Kidney (tissue), 14 donors: Measurements from ENCODE around the gene LSM12. TPM values are rescaled to one million over a fixed set of nuclear protein-coding genes. Genes with fewer than 3 reads are reported as not detected.

Experiments used
- DNase-seq, 5 donors: peaks; one replicate each; pipeline ENCODE4 v3.0.0-alpha.2; 2013 to 2020
- FAIRE-seq: peaks from 2 replicates; lab custom pipeline; 2012; peaks lifted over from hg19 to GRCh38; lab: Jason Lieb, UNC
- H3K27ac ChIP-seq, 2 donors: one replicate each; pipeline ENCODE4 v1.7.0; 2013; ENCODE audit warnings: low read depth in 2 of 2, low read length in 2 of 2, inconsistent platforms in 1 of 2
- H3K27me3 ChIP-seq: one replicate; pipeline ENCODE4 v1.7.1; 2013; ENCODE audit warnings: low read length, inconsistent platforms; ENCODE audit not compliant: control insufficient read depth, insufficient read depth
- H3K36me3 ChIP-seq, 3 donors: one replicate each; pipeline versions ENCODE4 v1.7.0 to v1.7.1; 2013; ENCODE audit warnings: low read length in 3 of 3, control low read depth in 1 of 3, inconsistent platforms in 1 of 3; ENCODE audit not compliant: insufficient read depth in 3 of 3, control insufficient read depth in 2 of 3
- H3K4me1 ChIP-seq, 3 donors: one replicate each; pipeline versions ENCODE4 v1.7.0 to v1.7.1; 2013; ENCODE audit warnings: low read length in 3 of 3, inconsistent platforms in 1 of 3, low read depth in 1 of 3; ENCODE audit not compliant: control insufficient read depth in 2 of 3, insufficient read depth in 2 of 3
- H3K4me3 ChIP-seq, 3 donors: one replicate each; pipeline versions ENCODE4 v1.7.0 to v1.8.1; 2013; ENCODE audit warnings: low read length in 3 of 3, control low read depth in 1 of 3, inconsistent platforms in 1 of 3
- H3K9ac ChIP-seq, 3 donors: one replicate each; pipeline versions ENCODE4 v1.7.0 to v1.7.1; 2013; ENCODE audit warnings: low read length in 3 of 3, control low read depth in 1 of 3, inconsistent platforms in 1 of 3
- H3K9me3 ChIP-seq, 3 donors: one replicate each; pipeline versions ENCODE4 v1.7.0 to v1.7.1; 2013; ENCODE audit warnings: low read length in 3 of 3, control low read depth in 1 of 3, inconsistent platforms in 1 of 3; ENCODE audit not compliant: control insufficient read depth in 2 of 3, insufficient read depth in 1 of 3
- intact Hi-C: fragments of 100-400 bp; cut with DNase I; formaldehyde crosslinking; loops from one replicate; pipeline ENCODE4 v1.11.1; 2022
- polyA plus RNA-seq: library from polyadenylated mRNA; stranded (reverse); fragments of 350-450 nt; fragmentation: Illumina TruSeq; extraction: RNeasy Lipid Tissue Mini Kit (QIAGEN cat#74804); gene quantifications from one replicate; pipeline ENCODE4 v1.2.3, GENCODE V29; 2014; ENCODE audit warnings: low read depth, low replicate concordance; ENCODE audit not compliant: insufficient read depth
- total RNA-seq: library from RNA; stranded (reverse); fragmentation: NEBNext Ultra II Directional; extraction: Animal tissue kit (Norgen Biotek cat#: 25700); gene quantifications from one replicate; pipeline ENCODE4 v1.2.1, GENCODE V29; 2021
- TF ChIP-seq, protein P1 (sequence below): IDR thresholded peaks from 3 replicates; pipeline ENCODE4 v1.5.1; 2012; ENCODE audit warnings: mild to moderate bottlenecking, moderate library complexity, borderline replicate concordance; ENCODE audit not compliant: insufficient read depth; ENCODE audit errors: extremely low read depth
- donor health status: control.
- donor health status: control.
- donor health status: control.
- donor health status: control.
- donor health status: control.
- donor health status: DM: yes; HTN: yes; CAD: no.
- donor health status: Normal renal cell carcinoma (clear cell type).

LSM12 gene
- total and polyA plus RNA-seq, 2 donors from 2014 or later: 29.0 to 47.6 TPM

DNA sequence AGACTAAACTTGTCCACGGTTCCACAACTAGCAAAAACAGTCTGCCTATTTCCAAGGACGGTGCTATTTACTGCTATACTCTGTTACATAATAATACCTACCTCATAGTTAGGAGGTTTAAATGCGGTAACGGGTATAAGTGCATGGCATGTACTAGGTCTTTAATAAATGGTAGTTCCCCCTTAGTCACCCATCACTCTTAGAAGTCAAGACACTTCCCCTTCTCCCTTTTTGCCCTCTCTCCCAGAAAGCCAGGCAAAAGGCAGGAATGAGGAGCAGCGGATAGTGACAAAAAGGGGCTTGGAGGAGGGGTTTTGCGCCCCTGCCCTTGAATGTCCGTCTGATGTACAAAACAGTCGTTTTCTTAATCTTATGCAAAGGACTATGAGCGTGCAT lies 1.1 kb upstream of the LSM12 start:
- no peak for DNase-seq
- Histone ChIP-seq H3K36me3 (peaks cover 0 to 6% (median 0%) of the 10 kb centered on the region in 3 donors), H3K9me3 (no peaks in the 10 kb centered on the region), H3K9ac (no peak overlapping the region), H3K4me3 (no peak overlapping the region), H3K4me1 (peaks cover 6 to 18% (median 9%) of the 10 kb centered on the region in 3 donors), H3K27me3 (no peaks in the 10 kb centered on the region), H3K27ac (no peak overlapping the region)
- intact Hi-C loops: no loop called here
- TF ChIP-seq, protein P1, sequence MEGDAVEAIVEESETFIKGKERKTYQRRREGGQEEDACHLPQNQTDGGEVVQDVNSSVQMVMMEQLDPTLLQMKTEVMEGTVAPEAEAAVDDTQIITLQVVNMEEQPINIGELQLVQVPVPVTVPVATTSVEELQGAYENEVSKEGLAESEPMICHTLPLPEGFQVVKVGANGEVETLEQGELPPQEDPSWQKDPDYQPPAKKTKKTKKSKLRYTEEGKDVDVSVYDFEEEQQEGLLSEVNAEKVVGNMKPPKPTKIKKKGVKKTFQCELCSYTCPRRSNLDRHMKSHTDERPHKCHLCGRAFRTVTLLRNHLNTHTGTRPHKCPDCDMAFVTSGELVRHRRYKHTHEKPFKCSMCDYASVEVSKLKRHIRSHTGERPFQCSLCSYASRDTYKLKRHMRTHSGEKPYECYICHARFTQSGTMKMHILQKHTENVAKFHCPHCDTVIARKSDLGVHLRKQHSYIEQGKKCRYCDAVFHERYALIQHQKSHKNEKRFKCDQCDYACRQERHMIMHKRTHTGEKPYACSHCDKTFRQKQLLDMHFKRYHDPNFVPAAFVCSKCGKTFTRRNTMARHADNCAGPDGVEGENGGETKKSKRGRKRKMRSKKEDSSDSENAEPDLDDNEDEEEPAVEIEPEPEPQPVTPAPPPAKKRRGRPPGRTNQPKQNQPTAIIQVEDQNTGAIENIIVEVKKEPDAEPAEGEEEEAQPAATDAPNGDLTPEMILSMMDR: no peak
- FAIRE-seq: no peak

DNA sequence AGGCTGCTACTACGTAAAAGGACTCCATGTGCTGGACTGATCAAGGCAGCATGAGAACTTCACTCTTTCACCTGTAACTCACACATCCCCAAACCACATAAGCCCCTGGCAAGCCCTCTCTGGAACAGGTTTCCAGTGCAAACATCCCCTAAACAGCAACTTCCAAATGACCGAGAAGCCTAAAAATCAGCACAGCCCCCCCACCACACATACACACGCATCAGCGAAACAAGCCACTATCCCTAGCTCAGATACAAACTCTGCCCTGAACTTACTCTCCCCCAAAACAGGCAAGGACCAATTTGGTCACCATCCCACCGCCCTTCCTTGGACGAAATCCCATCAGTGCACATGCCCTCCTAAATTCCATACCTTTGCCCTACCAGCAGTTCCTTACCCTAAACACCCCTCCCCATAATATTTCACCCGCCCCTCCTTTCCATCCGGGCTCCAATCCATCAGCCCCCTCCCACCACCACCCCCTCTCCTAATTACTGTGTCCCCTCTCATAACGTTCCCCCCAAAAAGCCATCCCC lies 735 bp downstream of the LSM12 start:
- no peaks in the 10 kb centered on the region for H3K27me3 ChIP-seq
- H3K36me3 ChIP-seq: peaks cover 2 to 15% (median 2%) of the 10 kb centered on the region in 3 donors
- peak overlapping the region; percentile 92 to 95 for H3K27ac ChIP-seq
- intact Hi-C loops: no loop called here
- DNase-seq (no peak), FAIRE-seq (no peak)
- peak overlapping the region; percentile 71 to 84 (median 76) for H3K4me3 ChIP-seq
- H3K9me3 ChIP-seq: no peaks in the 10 kb centered on the region
- TF ChIP-seq, protein P1: no peak
- peaks cover 0 to 9% (median 4%) of the 10 kb centered on the region in 3 donors for H3K4me1 ChIP-seq
- H3K9ac ChIP-seq: peak overlapping the region; percentile 74 to 80 (median 79)

DNA sequence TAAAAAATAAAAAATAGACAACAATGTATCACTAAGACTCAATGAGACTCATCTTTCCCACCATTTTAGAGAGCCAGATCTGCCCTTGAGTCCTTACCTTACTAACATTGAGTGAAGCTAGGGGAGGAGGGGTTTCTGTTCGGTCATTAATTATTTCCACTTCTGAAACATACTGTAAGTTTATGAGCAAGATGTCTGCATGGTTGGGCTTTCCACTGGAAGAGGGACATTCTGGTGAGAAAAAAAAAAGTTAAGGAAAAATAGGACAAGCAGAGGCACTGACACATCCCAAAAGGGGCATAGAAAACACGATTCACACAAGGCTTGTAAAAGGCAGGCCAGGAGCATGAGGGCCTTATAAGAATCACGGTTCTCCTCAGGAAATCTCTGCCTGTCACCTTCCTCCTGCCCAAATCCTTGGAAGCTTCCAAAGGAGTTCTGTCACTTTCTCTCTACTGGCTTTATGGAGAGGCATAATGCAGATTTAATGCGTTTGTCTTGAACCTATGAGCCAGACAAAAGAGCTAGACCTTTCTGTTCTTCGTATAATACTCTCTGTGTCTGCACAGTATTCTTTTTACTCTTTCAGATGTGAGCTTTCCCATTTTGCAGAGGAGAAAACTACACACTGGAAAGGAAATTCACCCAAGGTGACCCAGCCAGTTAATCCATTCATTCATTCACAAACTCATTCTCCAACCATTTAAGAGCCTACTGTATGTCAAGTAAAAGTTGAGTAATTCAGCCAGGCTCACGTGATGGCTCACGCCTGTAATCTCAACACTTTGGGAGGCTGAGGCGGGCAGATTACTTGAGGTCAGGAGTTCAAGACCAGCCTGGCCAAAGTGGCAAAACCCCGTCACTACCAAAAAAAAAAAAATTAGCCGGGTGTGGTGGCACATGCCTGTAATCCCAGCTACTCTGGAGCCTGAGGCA lies 2.5 kb downstream of the LSM12 start:
- Histone ChIP-seq H3K9ac (no peak overlapping the region), H3K4me3 (no peak overlapping the region), H3K27me3 (no peaks in the 10 kb centered on the region), H3K4me1 (peaks cover 0 to 5% (median 4%) of the 10 kb centered on the region in 3 donors), H3K36me3 (peaks cover 2 to 16% (median 2%) of the 10 kb centered on the region in 3 donors), H3K27ac (no peak overlapping the region), H3K9me3 (no peaks in the 10 kb centered on the region)
- no peak for DNase-seq
- intact Hi-C loops: no loop called here
- TF ChIP-seq, protein P1: no peak
- FAIRE-seq: no peak
